Measurements from ENCODE around the gene KIAA0753.

The KIAA0753 gene

GRCh38 chr17:6583411-6583810 lies 57.1 kb downstream of the KIAA0753 start:
- TF ChIP-seq L3MBTL2 (conservative IDR thresholded peaks at IDR 0.05) (no peak), SUZ12 (IDR thresholded peaks at IDR 0.05) (no peak), PKNOX1 (IDR thresholded peaks at IDR 0.05) (no peak), FOXA1 (IDR thresholded peaks at IDR 0.05) (no peak), BHLHE40 (IDR thresholded peaks at IDR 0.05; ENCODE audit: borderline replicate concordance) (no peak), ARNT (IDR thresholded peaks at IDR 0.05) (no peak), NFRKB (IDR thresholded peaks at IDR 0.05) (no peak), FOXK2 (IDR thresholded peaks at IDR 0.05) (no peak)
- ChIA-PET POLR2A (no interaction called here), CTCF (no interaction called here)
- no peak for DNase-seq (ENCODE audit: extremely low spot score)

- DNase-seq (ENCODE audit: extremely low spot score) = no peak
- CTCF ChIA-PET = no interaction called here
- POLR2A ChIA-PET = no interaction called here
- TF ChIP-seq FOXM1 (IDR thresholded peaks at IDR 0.05; ENCODE audit: borderline replicate concordance) = no peak
These were observed 59.9 kb downstream of the KIAA0753 start for GRCh38 chr17:6580625-6581024.

GRCh38 chr17:6578491-6578890 lies 62.0 kb downstream of the KIAA0753 start:
- no peak for DNase-seq (ENCODE audit: extremely low spot score)
- CTCF ChIA-PET = no interaction called here
- TF ChIP-seq ARNT (IDR thresholded peaks at IDR 0.05) (no peak), HDGF (IDR thresholded peaks at IDR 0.05; ENCODE audit: borderline replicate concordance) (no peak), TARDBP (IDR thresholded peaks at IDR 0.05) (no peak), ELF4 (IDR thresholded peaks at IDR 0.05) (no peak), PKNOX1 (IDR thresholded peaks at IDR 0.05) (no peak), CTBP1 (IDR thresholded peaks at IDR 0.05; ENCODE audit: borderline replicate concordance) (no peak), L3MBTL2 (conservative IDR thresholded peaks at IDR 0.05) (no peak), FOXK2 (IDR thresholded peaks at IDR 0.05) (no peak), ZNF384 (IDR thresholded peaks at IDR 0.05) (no peak), FOXA1 (IDR thresholded peaks at IDR 0.05) (no peak), LEF1 (IDR thresholded peaks at IDR 0.05; ENCODE audit: borderline replicate concordance) (no peak), FOXM1 (IDR thresholded peaks at IDR 0.05; ENCODE audit: borderline replicate concordance) (no peak), SUZ12 (IDR thresholded peaks at IDR 0.05) (no peak), BHLHE40 (IDR thresholded peaks at IDR 0.05; ENCODE audit: borderline replicate concordance) (no peak), SP1 (IDR thresholded peaks at IDR 0.05) (no peak), NFRKB (IDR thresholded peaks at IDR 0.05) (no peak)
- POLR2A ChIA-PET = no interaction called here

- POLR2A ChIA-PET = no interaction called here
- DNase-seq (ENCODE audit: extremely low spot score) = no peak
- TF ChIP-seq ELF4 (IDR thresholded peaks at IDR 0.05) (no peak), PKNOX1 (IDR thresholded peaks at IDR 0.05) (no peak), ZNF384 (IDR thresholded peaks at IDR 0.05) (no peak)
- CTCF ChIA-PET = no interaction called here
These were observed 62.7 kb downstream of the KIAA0753 start for GRCh38 chr17:6577686-6578263.

GRCh38 chr17:6576038-6576785 lies 64.3 kb downstream of the KIAA0753 start:
- DNase-seq (ENCODE audit: extremely low spot score) = no peak
- TF ChIP-seq CTBP1 (IDR thresholded peaks at IDR 0.05; ENCODE audit: borderline replicate concordance) (no peak), SP1 (IDR thresholded peaks at IDR 0.05) (no peak), PKNOX1 (IDR thresholded peaks at IDR 0.05) (no peak)
- ChIA-PET POLR2A (no interaction called here), CTCF (no interaction called here)

- DNase-seq (ENCODE audit: extremely low spot score) = no peak
- POLR2A ChIA-PET = no interaction called here
- CTCF ChIA-PET = no interaction called here
- TF ChIP-seq ELF4 (IDR thresholded peaks at IDR 0.05) (no peak), L3MBTL2 (conservative IDR thresholded peaks at IDR 0.05) (no peak), SP1 (IDR thresholded peaks at IDR 0.05) (no peak)
These were observed 64.9 kb downstream of the KIAA0753 start for GRCh38 chr17:6575596-6575988.
